GM18868 (cell line): ENCODE results near the gene HSPH1.

Experiments
- ATAC-seq: cut with Tn5 transposase; IDR thresholded peaks from one replicate; pipeline ENCODE4 v1.9.1; 2021; ENCODE audit warnings: mild to moderate bottlenecking, moderate library complexity; ENCODE audit not compliant: unreplicated experiment

The HSPH1 gene

DNA sequence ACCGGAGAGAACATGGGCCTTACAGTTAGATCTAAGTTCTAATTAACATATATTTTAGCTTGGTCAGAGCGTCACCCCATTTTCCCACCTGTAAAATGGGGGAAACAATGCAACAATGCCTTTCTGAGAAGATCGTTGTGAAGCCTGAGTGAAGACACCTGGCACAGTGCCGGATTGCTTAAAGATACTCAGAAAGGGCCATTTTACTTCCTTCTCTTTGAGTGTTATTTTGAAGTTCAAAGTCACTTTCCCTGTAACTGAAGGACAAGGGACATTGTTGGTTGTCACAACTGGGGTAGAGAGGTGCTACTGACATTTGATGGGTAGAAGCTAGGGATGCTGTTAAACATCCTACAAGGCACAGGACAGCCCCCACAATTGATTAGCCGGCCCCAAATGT is 28.1 kb downstream of the HSPH1 start:
- no peak for ATAC-seq

DNA sequence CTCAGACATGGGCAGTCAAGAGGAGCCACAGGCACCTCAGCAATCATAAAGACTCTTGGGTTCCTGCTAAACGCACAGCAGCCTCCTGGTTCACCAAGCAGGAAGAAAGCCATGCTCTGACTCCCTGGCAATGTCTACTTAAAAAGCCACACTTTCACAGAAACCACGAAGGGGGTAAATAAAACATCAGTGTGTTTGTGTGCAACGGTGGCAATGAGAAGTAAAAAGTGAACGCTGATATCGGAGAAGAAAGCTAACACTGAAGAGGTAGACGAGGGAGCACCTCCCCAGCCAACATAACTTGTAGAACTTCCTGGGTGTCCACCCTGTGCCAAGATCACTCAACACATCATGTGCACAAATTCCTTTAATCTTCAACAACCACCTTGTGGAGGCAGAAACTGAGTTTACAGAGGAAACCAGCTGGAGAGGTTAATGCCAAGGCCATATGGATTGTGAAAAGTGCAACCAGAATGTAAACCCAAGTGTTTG is 30.2 kb downstream of the HSPH1 start:
- no peak for ATAC-seq

DNA sequence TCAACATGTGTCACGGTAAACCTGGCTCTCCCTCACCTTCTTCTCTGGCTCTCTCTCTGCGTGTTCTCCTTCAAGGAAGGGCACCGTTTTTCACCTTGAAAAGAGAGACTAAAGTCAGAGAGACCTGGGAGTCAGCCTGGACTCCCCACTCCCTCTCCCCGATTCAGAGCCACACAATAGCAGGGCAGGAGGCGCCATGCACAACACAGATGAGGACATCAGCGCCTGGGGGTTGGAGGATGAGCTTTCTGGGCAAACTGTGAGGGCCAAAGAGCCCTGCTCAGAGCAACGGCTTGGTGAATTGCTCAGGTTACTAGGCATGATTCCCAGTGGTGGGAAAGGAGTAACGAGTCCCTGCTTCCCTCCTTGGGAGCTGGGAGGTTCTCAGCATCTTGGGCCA is 32.3 kb downstream of the HSPH1 start:
- ATAC-seq: no peak

DNA sequence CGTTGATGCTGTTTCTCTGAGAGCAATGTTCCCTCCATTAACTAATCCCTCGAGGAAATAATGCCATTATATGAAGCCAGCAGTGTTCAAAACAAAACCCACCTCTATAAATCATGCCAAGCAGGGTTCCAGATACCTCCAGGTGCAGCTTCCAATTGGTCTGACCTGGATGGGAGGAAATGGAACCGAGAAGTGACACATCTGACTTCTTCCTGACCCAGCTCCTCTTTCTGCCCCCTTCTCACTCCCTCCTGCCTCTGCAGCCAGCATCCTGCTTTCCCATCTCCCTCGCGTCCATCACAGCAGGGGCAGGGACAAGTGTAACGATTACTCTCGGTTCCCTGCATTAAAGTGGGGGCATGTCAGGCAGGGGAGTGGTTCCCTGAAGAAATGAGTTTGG is 37.5 kb downstream of the HSPH1 start:
- no peak for ATAC-seq

DNA sequence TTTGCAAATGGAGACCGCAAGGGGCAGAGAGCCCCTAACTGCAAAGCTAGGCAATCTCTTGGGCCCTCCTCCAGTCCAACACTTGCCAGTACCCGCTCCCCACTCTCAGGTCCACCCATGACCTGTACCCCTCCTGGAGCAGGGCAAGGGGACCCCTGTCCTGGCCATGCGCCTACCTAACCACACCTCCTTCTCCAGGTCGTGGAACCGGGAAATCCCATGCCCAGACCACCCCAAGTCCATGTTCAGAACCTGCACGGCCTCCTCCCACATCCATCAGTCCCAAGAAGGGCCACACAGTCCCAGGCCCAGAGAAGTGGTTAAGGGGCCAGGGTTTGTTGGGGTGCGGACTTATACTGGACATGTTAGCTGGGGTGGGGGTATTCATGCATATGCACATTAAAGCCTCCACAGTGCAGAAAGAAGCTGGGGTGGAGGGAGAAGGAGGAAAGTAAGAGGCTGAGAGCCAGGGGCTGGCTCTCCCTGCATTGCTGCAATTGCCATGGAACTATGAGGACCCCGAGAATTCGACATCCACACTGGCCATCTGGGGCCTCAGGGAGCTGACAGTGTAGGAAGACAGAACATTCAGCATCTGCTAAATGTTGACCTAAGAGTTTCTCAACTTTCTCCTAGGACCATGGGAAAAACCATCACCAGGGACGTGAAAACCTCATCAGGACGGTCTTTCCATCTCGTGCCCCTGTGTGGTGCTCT is 39.0 kb downstream of the HSPH1 start:
- no peak for ATAC-seq

DNA sequence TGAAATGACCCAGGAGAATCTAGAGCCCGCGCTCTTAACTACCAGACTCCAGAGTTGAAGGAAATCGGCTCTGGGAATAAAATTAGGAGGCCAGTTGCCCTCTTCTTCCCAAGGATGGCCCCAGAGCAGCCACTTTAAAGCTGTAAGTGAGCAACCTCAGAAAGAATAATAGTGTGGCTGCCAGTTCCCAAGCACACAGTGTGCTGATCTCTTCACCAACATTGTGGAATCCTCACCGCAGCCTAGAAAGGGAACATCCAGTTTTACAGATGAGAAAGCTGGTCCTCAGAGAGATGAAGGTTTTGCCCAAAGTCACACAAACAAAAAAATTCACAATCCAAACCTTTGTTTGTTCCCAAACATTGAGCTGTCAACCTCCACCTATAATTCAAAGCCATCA is 39.6 kb downstream of the HSPH1 start:
- no peak for ATAC-seq

DNA sequence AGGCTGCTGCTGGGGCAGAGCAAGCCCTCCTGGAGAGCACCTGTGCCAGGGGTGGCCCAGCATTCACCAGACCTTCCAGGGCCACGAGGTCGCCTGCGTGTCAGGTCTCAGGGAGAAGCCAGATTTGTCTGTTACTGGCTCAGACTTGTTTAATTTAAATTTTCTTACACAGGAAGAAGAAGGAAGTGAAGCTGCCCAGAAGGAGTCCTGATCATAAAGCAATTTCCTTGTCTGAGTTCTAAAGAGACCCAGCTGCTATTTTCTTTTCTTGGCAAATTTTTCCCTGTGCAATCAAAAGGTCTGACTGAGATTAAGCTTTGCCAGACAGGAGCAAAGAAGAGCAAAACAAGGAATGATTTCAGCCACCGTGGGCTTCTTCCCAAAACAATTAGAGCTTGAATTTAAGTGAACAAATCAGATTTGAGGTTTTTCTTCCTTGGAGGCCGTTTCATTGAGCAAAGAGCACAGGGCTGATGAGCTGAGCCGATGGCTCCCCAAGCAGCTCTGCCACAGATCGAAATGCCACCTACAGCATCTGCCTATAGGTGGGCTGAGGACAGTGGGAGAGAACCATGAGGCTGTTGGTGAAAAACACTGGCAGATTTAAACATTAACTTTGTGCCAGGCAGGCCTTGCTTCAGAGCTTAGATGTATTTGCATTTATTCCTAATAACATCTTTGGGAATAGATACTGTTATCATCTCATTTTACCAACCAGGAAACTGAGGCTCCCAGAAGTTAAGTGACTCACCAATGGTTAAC is 40.1 kb downstream of the HSPH1 start:
- ATAC-seq: no peak

DNA sequence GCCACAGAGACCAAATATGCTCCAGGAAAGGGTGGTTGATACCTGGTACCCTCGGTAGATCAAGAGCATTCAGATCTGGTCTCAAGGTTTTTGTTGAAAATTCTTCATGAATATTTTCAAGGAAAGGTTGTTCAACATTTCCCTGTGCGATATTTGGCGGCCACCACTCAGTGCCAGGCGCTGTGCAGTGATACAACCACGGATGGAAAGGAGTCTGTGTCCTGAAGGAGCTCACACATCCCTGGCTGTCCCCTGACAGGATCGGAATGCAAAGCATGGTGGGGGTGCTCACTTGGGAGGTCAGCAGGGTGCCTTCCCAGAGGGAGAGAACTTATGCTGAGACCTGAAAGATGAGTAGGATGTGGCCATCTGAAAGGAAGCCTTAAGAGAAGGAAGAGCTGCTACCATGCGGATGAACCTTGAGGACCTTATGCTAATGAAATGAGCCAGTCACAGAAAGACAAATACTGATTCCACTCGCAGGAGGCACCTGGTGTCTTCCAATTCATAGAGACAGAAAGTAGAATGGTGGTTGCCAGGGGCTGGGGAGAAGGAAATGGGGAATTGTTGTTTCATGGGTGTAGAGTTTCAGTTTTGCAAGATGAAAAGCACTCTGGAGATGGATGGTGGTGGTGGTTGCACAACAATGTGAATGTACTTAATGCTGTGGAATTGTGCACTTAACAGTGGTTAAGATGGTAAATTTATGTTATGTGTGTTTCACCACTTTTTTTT is 41.6 kb downstream of the HSPH1 start:
- no peak for ATAC-seq

DNA sequence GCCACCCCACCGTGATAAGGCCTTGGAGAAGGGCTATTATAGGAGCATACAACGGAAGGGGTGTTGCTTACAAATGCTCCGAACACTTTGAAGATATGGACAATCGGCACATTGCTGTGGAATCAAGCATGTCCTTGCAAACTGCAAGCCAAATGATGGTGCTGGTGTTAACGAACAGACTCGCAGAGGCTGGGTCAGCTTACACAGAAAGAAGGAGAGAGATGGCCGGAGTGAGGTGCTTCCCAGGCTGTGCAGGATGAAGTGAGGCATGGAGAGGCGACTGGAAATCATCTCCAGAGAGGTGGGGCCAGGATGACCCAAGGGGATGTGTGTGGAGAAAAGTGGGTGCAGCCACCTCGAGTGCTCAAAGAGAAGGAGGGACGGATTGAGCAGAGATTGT is 42.2 kb downstream of the HSPH1 start:
- no peak for ATAC-seq

DNA sequence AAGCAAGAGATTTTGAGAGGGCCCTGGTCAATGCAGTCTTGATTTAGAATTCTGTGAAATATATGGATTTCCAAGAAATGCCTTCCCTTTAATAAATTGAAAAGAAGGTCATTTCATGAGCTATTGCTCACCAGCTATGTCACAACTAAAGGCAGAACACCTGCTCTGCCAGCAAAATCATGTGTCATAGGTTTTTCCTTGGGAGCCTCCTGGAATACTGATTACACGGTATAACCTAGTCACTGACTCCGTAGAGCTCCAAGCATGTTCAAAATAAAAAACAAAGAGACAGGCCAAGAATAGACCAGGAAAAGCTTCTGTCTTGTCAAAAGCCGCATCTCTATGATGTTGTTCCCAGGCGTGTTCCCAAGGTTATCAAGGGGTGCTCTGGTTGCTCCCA is 45.5 kb downstream of the HSPH1 start:
- no peak for ATAC-seq

DNA sequence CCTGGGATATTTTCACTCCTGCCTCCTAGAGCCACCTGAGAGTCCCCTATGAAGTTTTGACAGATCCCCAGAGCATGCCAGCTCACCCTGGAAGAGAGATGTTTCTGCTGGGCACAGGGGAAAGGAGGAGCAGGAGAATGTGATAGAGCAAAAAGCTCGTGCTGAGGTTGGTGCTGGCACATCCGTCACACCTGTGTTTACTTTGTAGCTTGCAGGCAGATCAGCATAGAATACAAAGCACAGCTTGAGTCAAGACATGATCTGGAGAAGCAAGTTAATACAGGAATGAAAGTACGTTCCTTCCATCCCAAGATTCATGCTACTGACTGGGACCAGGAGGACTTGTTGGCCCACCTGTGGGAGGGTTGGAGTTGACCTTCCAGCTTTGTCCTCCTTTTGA is 46.1 kb downstream of the HSPH1 start:
- no peak for ATAC-seq

DNA sequence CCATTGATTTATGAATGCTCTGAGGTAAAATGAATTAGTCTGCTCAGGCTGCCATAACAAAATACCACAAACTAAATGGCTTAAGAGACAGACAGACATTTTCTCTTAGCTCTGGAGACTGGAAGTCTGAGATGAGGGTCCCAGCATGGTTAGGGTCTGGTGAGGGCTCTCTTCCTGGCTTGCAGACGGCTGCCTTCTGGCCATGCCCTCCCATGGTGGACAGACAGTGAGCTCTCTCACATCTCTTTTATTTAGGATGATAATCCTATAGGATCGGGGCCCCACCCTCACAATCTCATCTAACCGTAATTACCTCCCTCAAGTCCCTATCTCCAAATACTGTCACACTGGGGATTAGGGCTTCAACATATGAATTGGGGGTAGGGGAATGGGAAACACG is 47.1 kb downstream of the HSPH1 start:
- ATAC-seq: no peak

DNA sequence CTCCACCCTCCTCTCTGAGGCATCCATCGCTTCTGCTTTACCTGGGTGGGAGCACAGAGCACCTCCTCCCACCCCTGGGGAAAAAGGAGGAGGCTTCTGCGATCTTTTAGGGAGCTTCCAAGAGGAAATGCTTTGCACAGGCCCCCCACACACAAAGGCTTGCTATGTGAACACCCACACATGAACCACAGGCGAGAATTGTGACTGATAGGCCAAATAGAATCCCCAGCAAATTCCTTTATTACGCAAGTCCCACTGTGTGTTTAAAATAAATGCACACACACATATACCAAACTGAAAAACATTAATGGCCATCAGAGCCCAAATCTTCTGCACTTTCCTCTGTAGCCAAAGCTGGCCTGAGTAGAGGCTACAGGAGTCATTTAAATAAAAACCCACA is 50.6 kb downstream of the HSPH1 start:
- no peak for ATAC-seq

DNA sequence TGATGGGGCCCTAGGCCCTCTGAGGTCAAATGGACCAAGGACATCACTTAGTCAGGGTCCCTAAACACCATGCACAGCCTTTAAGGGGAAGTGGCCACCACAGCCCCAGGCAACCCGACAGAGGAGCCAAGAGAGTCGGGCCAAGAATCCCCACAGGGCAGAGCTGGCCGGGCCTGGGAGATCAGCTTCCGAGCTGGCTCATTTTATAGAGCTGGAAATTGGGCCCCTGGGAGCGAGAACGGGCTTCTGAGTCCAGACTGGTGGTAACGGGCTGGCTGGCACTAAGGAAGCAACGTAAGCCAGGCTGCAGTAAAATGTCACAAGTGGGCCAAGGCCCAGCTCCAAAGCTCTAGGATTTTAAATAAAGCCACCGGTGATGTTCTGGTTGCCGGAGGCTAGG is 51.1 kb downstream of the HSPH1 start:
- no peak for ATAC-seq

DNA sequence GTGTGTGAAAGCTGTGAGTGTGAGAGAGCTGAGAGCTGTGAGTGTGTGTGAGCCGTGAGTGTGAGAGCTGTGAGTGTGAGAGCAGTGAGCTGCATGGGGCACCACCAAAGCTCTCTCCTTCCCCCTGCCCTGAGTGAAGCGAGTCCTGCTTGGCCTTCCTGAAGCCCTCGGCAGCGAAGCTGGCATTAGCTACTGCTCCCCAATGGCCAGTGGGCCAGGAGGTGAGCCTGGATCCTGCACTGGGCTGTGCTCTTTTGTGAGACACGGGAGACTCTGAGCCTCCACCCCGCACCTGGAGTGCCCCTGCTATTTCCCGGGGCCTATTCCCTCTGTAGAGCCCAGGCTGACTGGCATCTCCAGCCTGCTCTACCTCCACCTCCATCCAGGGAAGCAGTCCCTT is 51.5 kb downstream of the HSPH1 start:
- no peak for ATAC-seq

DNA sequence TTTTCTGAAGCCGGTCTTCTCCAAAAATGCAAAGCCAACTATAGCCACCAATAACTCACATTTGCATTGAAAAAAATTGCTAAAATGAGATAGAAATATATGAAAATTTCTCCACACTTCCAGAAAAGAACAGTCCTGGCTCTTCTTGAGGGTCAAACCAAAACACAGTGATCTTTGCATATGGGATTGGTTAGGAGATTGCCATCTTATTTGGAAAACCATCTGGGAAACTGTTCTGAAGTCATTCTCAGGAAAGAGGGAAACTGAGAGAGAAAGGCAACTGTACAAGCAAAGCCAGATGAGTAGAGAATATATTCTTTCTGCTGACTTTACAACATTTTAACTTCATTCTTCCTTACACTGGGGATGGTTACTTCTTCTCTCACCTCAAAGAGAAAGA is 54.6 kb downstream of the HSPH1 start:
- no peak for ATAC-seq

DNA sequence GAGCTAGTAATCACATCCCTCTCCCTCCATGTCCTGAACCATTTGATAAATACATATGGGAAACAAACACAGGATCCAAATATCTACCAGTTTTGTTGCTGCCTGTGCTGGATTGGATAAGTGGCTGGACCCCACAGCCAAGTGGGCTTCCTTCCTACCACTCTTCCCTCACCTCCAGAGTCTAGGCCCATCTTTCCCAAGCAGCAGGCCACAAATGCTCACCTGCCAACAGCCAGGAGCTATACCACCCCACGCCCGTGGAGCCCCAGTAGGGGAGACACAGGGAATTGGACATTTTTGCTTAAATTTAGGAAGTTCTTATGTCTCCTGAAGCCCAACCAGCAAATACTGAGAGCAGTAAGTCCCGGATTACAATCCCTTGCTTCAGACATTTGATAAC is 55.8 kb downstream of the HSPH1 start:
- ATAC-seq: no peak

DNA sequence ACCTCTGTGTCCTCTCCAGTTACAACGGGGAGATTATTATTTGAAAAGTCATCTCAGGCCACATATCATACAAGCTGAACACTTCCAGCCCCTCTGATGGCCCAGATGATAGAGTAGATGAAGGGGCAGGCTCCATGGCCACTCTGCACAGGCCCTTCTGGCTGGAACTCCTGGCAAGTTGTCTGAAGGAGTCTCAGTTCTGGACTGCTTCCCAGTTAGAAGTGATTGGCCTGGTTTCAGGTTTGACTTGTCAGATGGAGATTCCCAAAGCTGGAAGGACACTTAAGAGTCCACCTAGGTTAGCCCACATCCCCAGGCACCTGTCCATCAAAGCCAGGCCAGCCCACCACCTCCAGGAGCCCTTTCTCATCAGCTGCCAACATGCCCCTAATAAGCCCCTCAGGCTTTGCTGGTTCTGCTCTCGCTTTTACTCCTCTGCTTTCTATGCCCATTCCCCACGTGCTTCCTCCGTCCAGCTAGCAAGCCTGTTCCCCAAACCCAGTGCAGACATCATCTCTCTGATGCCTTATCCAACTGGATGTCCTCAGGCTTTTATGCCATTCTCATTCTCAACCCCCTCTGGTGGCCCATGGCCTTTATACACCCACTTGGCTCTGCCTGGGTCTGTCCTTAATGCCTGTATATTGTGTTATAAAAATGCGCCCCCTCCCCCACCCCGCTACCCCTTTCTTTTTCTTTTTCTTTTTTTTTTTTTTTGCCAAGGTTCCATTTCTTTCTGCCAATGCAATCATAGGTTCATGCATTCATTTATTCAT is 56.5 kb downstream of the HSPH1 start:
- no peak for ATAC-seq

DNA sequence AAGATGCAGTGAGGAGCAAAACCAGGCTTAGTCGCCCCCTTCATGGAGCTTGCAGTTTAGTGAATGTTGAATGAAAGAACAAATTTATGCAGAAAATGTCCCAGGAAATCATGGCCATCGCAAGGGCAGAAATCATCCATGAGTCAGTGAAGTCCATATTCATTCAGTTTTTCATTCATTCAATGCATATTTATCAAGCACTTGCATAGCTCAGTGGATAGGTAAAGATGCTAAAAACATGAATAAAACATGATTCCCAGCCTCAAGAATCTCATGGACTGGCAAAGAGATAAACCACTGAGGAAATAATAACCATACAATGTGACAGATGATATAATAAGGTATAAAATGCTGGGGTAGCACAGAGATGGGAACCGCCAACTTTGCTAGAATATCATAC is 58.8 kb downstream of the HSPH1 start:
- no peak for ATAC-seq

DNA sequence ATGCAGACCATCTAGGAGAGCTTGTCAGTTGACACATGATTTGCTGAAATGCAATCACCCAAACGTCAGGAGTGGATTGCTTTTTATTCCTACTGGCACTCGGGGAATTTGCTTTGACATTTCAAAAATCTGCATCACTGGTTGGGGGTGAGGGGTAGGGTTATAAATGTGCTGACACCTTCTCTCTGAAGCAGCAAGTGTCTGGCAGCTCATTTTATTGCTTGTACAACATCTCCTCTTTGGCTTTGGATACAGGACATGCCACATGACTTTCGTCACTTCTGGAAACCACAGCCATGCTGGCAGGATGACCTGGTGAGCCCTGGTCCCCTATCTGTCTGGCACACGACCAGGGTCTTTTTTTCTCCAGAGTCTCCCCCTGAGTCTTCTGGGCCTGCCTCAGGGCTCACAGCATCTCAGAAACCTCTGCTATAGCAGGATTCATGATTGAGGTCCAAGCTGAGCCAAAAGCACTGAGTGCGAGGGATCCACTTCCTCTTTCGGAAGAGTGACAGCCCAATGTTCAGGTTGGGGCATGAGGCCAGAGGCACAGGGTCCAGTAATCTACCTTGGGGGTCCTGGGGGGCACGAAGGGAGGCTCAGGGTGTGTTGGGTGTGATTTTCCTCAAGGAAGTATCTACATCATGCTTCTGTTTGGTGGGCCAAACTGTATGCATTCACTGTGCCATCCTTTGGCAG is 60.1 kb downstream of the HSPH1 start:
- ATAC-seq: no peak

DNA sequence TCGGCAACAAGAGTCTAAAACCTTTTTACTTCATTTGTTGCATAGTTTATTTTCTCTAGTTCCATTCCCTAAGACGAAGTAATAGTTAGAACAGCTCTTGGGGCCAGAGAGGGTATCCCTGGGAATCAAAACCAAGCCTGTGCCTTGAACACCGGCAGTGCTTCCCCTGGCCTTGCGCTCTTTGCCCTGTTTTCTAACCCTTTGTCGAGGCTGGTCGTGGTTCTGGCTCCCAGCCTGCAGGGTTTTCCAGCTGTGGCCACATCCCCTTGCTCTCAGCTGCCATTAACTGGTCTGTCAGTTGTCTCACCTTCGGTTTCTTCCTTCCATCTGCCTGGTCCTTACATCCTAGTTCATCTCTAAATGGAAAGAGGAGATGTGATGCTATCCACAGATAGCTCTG is 61.0 kb downstream of the HSPH1 start:
- no peak for ATAC-seq
